ENCODE measurements around the gene PNPLA8.

- TF ChIP-seq POLR2AphosphoS5 (IDR thresholded peaks at IDR 0.05; ENCODE audit: low read depth, low read length) = no peak
- TF ChIP-seq PAX5 (IDR thresholded peaks at IDR 0.05; ENCODE audit: insufficient read depth, low read length, severe bottlenecking) = no peak
Observed at GRCh38 chr7:108503112-108504026, 22.6 kb downstream of the PNPLA8 start.

All from GM12891 (cell line).